GM10847 (cell line): ENCODE data around the gene CLDN25.
A peak's percentile ranks its signal among the peaks of the same experiment; 100 is the strongest.

ENCODE experiments used
- POLR2A ChIP-seq: IDR thresholded peaks from 2 replicates; pipeline ENCODE4 v1.6.1; 2011; ENCODE audit not compliant: insufficient read length; ENCODE audit errors: extremely low read depth

CLDN25 gene

DNA sequence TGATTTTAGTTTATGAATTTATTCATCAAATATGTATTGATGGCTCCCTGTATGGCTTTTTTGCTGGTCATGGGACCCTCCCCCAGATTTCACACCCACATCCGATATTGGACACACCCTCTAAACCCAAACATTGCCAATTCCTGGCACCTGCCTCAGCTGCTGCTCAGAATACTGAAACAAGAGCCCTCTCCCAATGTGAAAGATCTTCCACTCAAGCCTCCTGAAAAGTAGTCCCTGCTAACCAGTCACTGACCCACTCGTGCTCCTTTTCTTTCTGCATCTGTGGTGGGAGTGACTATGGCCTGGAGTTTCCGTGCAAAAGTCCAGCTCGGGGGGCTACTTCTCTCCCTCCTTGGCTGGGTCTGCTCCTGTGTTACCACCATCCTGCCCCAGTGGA, at the start of gene CLDN25:
Gene CLDN25, plus strand, starts transcription at position 301 of the 400 bp plus-strand sequence. Its CDS starts 0 bp downstream, at position 301.
- no peak for TF ChIP-seq POLR2A

DNA sequence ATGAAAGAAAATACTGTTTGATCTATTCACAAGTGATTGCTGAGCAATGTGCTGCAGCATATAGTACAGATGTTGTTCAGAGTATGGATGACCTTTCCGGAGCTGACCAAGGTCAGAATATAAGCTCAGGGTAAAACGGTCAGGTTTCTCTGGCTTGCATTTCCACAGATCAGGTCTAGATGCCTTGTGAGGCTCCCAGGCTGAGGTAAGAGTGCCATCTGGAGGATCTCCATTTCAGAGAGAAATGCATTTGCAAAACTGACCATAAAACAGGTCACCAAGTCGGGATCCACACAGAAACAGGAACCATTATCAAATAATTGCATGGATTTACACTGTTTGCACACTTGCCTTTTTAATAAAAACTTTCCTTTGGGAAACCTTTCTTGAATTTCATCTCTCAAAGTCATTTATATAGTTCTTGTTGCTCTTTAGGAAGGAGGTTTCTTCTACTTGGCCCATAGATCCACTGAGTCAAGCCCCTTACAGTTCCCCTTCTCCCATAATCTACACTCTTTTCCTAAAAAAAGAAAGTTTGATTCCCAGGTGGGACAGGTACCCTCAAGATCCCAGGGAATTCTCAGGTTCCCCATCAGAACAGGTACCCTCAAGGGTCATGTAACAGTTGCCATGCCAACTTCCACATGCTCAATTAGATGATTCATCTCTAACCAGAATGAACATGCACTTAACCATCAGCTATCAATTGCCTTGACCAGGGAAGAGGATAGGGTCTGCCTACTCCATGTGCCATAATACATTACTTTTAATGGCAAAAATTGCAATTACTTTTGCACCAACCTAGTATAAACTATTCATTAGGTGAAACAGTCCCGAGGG, 48.5 kb upstream of the CLDN25 start:
- TF ChIP-seq POLR2A = no peak

DNA sequence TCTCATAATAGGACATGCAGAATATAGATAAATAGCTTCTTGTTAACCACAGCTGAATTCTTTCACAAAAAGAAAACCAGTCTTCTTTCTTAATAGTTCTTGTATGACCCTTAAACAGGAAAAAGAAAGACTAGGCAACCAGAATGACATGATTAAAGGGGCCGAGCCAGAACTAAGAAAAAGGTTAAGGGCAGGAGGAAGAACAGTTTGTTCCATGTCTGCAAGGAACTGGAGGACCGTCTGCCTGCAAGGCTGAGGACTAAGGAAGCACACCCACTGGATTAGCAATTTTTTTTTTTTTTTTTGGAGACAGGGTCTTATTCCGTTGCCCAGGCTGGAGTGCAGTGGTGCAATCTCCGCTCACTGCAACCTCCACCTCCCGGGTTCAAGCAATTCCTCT, 47.5 kb upstream of the CLDN25 start:
- no peak for TF ChIP-seq POLR2A

DNA sequence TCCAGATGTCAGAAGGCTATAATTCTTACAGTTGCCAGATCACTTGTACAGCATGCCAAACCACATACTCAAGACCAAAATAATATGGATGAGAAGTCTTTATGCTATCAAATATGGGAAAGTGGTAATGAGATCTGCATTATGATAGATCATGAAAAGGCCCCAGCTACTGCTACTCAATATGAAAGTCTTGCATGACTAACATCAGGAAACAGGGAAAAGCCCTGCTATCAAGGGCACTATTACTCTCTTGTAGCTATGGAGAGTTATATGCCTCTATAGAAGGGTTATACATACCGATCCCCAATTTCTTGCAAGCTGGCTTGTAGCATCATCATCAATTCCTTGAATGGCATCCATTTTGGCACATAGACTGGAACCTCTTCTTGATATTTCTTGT, 43.3 kb upstream of the CLDN25 start:
- TF ChIP-seq POLR2A = no peak

DNA sequence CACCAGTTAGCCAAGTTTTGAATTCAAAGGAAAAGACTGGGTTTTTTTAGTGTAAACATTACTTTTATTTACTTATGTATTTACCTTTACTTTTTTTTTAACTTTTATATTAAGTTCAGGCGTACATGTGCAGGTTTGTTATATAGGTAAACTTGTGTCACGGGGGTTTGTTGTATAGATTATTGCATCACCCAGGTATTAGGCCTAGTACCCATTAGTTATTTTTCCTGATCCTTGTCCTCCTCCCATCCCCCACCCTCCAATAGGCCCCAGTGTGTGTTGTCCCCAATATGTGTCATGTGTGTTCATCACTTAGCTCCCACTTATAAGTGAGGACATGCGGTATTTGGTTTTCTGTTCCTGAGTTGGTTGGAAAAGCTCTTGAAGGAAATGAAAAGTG, 26.7 kb upstream of the CLDN25 start:
- TF ChIP-seq POLR2A = no peak

DNA sequence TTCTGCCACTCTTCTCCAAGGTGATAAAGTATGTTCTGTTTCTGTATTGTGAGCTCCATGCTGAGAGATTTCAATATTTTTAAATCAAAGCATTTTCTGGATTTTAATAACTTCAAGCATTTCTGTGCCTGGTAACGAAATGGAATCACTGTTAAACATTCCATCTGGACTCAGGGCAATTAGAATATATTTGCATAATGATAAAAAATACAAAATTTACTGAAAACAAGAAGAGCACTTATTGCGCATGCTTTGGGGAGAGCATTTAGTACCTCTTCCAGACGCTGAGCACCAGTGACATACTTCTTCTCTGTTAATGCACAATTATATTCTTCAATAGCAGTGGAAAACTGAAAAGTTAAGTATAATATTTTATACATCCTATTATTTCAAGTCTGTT, 19.4 kb upstream of the CLDN25 start:
- TF ChIP-seq POLR2A = no peak

DNA sequence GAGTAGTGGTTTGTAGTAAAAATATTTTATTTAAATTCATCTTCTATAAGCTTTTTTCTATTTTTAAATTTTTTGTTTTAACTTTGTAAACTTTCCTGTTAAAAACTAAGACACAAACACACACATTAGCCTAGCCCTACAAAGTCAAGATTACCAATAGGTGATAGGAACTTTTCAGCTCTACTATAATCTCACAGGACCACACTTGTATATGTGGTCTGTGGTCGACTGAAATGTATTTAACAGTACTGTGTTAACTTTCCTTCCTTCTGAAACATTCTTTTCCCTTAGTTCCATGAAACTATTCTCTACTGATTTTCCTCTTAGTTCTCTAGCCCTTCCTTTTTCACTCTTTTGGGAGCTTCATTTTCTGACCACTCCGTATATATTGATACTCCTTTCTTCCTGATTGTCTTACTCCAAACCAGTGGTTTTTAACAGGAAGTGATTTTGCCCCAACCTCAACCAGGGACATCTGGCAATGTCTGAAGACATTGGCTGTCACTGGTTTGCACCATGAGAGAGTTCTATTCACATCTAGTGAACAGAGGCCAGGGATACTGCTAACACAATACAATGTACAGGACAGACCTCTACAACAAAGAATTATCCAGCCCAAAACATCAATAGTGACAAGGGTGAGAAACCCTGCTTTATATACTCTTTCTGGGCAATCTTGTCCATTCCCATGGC, 14.9 kb upstream of the CLDN25 start:
- no peak for TF ChIP-seq POLR2A

DNA sequence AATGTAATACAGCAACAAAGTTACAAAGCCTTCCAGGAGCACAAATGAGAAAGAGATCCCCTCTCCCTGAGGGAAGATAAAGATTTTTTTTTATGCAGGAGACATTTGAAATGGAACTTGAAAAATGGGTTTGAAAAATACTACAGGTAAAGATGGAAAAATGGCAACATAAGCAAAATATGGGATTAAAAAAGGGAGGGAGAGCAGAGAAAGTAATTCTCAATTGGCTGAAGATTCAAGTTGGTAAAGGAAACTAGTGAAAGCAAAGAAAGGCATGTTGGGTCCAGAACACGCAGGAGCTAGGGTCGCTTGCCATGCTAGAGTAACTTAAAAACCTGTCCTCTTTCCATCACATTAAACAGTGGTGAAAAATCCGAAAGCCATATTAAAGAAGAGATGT, 7.6 kb upstream of the CLDN25 start:
- no peak for TF ChIP-seq POLR2A

DNA sequence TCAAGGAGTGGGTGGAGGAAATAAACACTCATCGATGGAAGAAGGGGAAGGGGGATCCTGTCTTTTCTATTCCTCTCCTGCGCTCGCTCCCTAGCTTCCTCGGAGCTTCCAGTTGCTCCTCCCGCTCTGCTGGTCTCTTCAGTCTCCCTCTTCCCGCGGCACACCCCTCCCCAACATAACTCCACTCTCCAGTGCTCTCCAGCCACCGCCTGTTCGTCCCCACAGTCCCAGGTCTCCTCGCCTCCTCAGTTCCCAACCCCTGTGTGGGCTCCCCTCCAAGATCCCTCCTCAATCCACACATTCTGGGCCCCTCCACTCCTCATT, 6.5 kb upstream of the CLDN25 start:
- no peak for TF ChIP-seq POLR2A

DNA sequence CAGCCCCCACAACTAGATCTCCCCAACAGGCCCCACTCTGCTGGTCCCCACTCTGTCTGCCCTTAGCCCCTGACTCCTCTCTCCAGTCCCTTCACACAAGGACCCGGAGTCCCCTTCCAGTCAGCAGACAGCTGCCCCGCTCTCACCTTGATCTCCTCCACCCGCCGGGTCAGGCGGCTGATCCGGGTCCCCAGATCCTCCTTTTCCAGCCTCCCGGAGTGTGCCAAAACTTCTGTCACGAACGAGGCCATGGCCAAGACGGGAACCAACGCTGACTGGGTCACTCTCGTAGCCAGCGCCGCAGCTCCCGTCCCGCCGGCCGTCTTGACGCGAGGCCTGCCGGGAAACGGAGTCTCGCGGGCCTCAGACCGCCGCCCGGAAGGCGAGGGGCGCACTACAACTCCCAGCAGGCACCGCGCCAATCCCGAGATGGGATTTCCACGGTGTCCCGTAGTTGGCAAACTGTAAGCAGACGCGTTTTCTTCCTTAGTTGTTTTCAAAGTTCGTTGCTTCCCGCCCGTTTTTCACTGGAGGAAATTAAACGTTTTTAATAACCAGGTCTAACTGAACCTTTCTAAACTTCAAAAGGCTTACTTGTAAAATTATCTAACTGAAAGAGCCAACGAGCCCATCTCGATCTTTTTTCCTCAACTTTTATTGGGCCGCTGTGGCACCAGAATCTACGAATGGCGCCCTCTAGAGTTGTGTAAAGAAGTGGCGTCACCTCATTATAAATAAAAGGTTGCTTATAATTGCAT, 6.0 kb upstream of the CLDN25 start, which contains the start of gene ZW10:
Gene ZW10, minus strand, starts transcription at position 277 of the 758 bp plus-strand sequence. Its CDS starts 26 bp downstream, at position 251.
- peak; percentile 52 for TF ChIP-seq POLR2A

DNA sequence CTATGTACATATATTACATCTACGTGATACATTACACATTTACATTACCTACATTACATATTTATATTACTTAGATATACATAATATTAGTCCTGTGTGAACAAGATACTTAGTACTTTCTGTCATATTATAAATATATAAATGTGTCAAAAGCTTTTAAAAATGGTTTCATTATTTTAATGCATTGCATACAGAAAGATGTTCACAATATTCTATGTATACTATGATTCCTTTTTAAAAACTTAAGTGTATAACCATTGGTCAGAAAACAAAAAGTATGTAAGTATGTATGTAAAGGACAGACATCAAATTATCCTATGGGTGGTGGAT, 5.5 kb upstream of the CLDN25 start:
- no peak for TF ChIP-seq POLR2A

DNA sequence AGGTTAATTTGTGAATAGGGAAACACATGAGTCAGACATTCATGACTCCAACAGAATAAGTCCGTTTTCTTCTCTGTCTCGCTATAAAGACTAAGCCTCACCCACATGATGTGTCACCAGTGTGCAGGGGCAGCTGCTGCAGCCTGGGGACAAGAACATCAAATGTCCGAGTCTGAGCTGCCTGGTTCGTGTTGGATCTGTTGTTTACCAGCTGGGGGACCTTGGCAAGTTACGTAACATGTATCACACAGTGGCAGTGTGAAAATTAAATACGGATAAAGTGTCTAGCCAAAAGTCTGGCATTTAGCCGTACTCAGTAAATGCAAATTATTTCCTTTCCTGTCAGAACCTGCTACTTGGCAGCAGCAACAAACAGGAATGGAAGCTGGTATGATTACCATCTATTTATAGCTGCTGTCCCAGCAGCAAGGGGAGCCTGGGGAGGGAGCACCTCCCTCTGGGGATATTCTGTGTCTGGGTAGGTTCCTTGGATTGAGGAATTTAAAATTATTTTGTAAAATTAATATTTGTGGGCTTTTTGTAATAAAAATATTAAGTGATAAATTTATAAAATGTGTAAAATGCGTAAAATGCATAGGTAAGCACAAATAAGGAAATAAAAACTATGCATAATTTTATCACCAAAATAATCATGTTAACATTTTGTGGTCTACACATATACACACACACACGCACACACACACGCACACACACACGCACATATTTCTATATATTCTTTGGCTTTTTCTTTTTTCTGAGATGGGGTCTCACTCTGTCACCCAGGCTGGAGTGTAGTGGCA, 1.3 kb upstream of the CLDN25 start:
- TF ChIP-seq POLR2A = no peak

DNA sequence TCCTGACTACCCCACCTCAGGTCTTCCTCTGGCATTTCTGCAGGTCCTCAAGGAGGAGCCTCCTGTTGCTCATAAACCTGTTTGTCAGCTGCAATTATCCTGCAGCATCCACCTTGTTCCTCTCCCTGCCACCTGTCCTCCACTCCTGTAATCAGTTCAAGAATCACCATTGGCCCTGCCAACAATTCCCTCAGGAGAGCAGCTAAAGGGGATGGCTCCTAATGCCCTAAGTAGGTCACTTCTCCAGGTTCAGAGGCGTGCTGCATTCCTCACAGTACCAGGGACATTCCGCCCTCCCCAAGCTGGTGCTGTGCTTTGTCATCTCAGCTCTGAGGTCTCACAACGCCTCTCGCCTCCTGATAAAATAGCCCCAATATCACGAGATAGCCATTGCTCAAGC, 2.1 kb downstream of the CLDN25 start:
- no peak for TF ChIP-seq POLR2A

DNA sequence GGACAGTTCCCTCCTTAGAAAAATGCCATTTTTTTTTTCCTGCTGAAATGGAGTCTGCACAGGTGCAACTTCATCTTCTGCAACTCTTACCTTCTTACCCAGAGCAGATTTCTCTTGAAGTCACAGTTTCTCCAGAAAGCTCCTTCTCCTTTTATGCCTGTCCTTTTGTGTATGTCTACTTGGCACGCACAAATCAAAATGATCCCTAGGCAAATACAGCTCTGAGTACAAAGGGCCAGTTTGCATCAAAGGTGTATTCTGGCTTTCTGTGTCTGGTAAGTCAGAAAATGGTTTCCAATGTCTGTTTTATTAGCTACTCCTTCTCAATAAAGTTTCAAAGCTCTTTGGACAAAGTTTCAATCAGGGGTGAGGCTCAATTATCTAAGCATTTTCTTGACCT, 2.5 kb downstream of the CLDN25 start:
- TF ChIP-seq POLR2A = no peak

DNA sequence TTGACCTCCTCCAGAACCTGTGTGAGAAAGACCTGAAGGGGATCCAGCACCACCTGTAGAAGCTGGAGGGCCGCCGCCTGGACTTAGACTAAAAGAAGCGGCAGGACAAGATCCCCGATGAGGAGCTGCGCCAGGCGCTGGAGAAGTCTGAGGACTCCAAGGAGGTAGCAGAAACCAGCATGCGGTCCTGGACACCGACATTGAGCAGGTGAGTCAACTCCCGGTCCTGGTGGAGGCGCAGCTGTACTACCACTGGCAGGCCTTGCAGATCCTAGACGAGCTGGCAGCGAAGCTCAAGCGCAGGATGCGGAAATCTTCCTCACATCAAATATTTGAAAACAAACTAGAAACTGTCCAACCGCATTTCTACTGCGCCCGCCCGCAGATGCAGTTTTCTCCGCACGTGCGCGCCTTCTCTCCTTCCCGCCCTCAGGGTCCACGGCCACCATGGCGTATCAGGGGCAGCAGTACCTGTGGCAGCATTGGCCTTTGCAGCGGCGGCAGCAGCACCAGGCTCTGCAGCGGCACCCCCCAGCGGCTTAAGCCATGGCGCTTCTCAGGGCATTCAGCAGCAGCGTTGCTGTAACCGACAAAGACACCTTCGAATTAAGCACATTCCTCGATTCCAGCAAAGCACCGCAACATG, 10.2 kb downstream of the CLDN25 start:
- TF ChIP-seq POLR2A = no peak

DNA sequence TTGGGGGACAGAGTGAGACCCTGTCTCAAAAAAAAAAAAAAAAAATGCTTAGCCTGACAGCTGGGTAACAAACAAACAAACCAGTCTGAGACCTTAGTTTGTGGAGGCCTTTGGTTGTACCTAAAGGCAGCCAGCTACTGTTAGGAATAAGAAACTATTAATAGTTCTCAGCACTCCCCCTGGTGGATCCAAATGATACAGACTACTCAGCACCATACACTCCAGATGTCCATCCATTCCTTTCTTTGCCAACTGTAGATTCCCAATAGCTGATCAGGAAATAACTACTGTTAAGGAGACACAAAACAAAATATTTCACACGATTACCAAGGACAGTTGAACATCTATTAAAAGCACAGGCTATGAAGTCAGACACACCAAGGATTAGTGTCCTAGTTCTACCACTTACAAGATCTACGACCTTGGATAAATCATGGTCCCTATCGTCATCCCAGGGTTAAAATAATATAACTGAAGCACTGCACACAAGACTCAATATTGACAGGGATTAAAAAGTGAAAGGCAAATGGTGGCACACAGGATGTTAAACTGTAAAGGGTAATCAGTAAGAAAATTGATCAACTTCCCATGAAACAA, 17.2 kb downstream of the CLDN25 start:
- no peak for TF ChIP-seq POLR2A
